Measurements from ENCODE around the gene KSR1.

GRCh38 chr17:27588354-27588753 lies 132.1 kb downstream of the KSR1 start:
- TF ChIP-seq CTCF (IDR thresholded peaks at IDR 0.05) = no peak
- TF ChIP-seq POLR2A (IDR thresholded peaks at IDR 0.05) = no peak
